HUES64 (cell line): ENCODE measurements around the gene PPRC1.

ENCODE experiments used
- H3K27ac ChIP-seq: 2 replicates; pipeline ENCODE4 v1.7.0; 2013; ENCODE audit warnings: low read depth, low read length, inconsistent platforms
- H3K27me3 ChIP-seq: 2 replicates; pipeline ENCODE4 v1.6.1; 2013; ENCODE audit warnings: mild to moderate bottlenecking, low read length; ENCODE audit not compliant: insufficient read depth
- H3K36me3 ChIP-seq: 2 replicates; pipeline ENCODE4 v1.6.1; 2013; ENCODE audit warnings: mild to moderate bottlenecking, low read length; ENCODE audit not compliant: insufficient read depth
- H3K4me1 ChIP-seq: 2 replicates; pipeline ENCODE4 v1.6.1; 2013; ENCODE audit warnings: mild to moderate bottlenecking, low read length, moderate library complexity; ENCODE audit not compliant: insufficient read depth
- H3K4me3 ChIP-seq: 2 replicates; pipeline ENCODE4 v1.5.1; 2013; ENCODE audit warnings: mild to moderate bottlenecking, low read length, moderate library complexity
- H3K9ac ChIP-seq: 2 replicates; pipeline ENCODE4 v1.6.1; 2013; ENCODE audit warnings: mild to moderate bottlenecking, low read depth, low read length
- H3K9me3 ChIP-seq: 2 replicates; pipeline ENCODE4 v1.6.1; 2013; ENCODE audit warnings: low read depth, low read length; ENCODE audit not compliant: insufficient read depth
- WGBS: fragments of 150-250, 120-280 bp; methylation state at CpG from one replicate; pipeline ENCODE4 v1.1.7; 2013; ENCODE audit warnings: missing lambda C conversion rate; 5-methylcytosine and 5-hydroxymethylcytosine counted together

The PPRC1 gene

DNA sequence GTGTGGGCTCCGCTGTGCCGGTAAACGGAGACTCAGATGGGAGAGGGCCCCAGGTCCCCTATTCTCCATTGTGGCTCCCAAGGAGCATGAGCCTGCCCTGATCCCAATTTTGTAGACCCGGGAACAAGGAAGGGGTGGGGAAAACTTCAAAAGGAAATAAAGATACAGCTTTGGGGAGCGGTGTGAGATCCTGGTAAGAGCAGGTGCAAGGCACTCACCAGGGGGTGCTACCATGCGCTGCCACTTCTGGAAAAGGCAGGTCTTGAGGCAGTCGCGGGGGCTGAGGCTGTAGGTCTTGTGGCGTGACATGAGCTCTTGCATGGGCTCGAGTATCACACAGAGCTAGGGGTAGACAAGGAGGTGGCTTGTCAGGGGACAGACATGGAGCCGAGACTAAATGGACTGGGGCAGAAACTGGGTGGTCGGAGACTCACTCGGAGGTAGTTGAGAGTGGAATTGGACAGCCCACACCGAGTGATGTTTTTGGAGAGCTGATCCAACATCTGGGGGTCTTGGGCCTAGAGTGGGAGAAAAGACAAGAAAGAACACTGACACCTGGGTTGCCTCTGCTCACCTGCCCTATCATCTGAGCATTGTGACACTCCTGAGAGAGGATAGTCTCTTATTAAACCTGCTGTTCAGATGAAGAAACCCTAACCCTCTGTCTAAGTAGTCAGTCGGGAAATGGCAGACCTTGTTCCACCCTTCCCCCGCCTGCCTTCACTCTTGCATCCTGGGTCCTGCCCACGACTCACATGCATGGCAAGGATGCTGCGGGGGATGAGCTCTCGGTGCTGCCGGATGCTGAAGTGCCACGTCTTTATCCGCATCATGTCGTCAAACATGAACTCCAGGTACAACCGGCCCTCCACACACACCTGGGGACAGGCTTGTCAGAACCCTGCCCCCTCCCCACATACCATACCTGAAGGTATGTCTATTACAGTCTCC lies 23.4 kb upstream of the PPRC1 start:
- peaks cover 68% of the 10 kb centered on the region for H3K36me3 ChIP-seq
- H3K27me3 ChIP-seq = no peaks in the 10 kb centered on the region
- peaks cover 15% of the 10 kb centered on the region for H3K4me1 ChIP-seq
- no peak overlapping the region for H3K4me3 ChIP-seq
- no peaks in the 10 kb centered on the region for H3K9me3 ChIP-seq
- H3K27ac ChIP-seq = no peak overlapping the region
- WGBS = 95% methylated on average over 24 of the region's 24 CpGs
- H3K9ac ChIP-seq = no peak overlapping the region

DNA sequence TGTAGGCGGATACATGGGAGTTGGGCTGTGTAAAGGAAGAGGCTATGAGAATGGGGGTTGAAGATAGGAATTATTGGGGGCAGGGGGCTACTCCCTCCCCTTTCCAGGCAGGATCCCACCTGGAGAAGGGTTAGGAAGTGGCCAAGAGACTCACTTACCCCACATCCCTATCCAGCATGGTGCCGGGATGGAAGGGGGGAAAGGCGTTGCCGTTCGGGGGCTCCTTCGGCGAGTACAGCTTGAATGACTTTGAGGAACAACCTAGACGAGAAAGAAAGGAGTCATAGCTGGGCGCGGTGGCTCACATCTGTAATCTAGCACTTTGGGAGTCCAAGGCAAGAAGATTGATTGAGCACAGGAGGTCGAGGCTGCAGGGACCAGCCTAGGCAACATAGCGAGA lies 21.6 kb upstream of the PPRC1 start:
- Histone ChIP-seq H3K9me3 (no peaks in the 10 kb centered on the region), H3K27ac (no peak overlapping the region), H3K27me3 (no peaks in the 10 kb centered on the region), H3K36me3 (peaks cover 58% of the 10 kb centered on the region), H3K9ac (no peak overlapping the region), H3K4me3 (no peak overlapping the region), H3K4me1 (peaks cover 25% of the 10 kb centered on the region)
- 98% methylated on average over 11 of the region's 12 CpGs for WGBS

DNA sequence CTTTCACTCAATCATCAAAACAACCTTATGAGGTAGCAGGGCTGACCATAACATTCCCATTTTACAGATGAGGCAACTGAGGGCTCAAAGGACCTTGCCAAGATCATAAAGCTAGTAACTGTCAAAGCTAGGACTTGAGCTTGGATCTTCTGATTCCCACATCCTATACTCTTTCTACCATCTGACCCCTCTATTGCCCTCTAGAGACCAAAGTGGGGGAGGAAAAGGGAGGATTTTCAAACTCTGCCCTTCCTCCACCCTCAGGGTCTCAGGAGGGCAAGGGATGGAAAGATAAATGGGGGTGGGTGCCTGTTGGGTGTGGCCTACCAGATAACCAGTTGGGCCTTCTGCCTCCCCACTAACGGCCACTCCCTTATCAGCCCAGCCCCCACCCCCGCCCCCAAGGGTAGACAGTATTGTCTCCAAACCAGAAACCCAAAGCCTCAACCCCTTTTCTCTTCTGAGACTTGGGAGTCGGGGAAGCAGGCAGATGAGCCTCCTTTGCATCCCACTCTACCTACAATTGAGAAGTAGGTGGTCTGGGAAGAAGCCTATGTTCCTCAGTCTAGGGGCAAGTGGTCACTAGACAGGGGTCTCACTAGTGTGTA lies 20.5 kb upstream of the PPRC1 start:
- Histone ChIP-seq H3K27me3 (no peaks in the 10 kb centered on the region), H3K4me3 (peak overlapping the region; percentile 72; the same call in 1 of the 2 replicates), H3K9me3 (no peaks in the 10 kb centered on the region), H3K27ac (no peak overlapping the region), H3K36me3 (peaks cover 48% of the 10 kb centered on the region), H3K9ac (peak overlapping the region; percentile 76; the same call in 1 of the 2 replicates), H3K4me1 (peaks cover 35% of the 10 kb centered on the region)
- WGBS = 29% methylated on average over 2 of the region's 3 CpGs

DNA sequence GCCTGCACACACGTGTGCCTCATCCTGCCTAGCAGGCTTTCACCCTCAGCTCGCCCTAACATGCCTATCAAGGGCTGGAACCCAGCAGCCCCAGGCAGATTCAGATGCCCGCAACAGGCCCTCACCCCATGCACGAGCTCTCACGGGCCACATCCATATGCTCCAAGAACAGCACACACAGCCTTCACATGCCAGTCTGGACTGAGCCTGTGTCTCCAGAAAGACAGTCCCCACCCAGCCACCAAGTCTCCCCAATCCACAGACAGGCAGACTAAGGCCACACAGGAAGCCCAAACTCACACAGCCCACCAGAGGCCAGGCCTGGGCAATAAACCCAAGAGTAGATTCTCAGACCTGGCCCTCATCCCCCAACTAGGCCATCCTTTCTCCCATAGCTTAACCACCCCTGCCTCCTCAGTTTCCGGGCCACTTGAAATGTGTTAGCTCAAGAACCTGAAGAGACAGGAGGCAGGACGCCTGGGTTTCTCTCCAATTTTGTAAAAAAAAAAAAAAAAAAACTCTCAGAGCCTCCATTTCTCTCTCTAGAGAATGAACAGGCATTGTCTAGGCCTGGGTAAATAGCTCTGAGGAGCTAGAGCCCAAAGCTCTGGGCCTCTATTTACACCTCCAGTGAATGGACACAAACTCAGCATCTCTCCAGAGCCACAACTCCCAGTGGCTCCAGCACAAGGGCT lies 19.4 kb upstream of the PPRC1 start:
- H3K4me1 ChIP-seq = peaks cover 46% of the 10 kb centered on the region

DNA sequence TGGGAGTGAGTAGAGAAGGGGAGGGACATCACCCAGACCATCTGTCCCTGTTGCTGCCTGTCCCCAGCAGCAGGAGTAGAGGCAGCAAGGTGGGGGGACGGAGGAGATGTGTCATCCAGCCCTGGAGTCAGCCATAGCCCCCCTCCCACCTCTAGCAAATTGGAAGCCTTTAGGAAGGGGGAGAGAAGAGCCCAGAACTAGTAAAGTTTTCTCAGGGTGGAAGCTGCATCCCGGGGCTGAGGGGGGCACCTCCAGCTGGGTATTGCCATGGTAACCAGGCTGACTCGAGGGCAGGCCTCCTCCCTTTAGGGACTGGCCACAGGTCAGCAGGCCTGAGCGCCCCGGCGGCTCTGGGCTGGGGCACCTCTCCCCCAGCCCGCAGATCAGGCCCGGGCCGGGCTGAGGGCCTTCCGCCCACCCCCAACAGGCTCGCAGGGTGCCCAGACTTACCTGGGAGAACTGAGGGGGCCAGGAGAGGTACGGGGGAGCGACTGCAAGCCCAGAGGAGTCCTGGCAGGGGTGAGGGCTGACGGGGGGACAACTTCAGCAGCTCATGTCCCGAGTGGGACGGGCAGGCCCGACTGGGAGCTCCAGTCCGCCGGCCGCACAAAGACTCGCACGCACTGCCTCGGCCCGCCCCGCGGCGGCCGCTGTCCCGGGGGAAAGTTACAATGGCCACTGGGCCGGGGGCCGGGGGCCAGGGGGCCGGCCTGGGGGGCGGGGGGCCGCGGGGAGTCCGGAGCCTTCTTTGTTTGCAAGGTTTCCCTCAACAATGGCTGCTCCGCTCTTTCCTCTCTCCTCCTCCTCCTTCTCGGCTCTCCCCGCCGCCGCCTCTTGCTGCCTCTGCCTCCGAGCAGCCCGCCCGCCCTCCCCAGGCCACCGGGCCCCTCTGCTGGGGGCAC lies 18.6 kb upstream of the PPRC1 start:
- Histone ChIP-seq H3K36me3 (peaks cover 29% of the 10 kb centered on the region), H3K9ac (peak overlapping the region; percentile 76), H3K27me3 (no peaks in the 10 kb centered on the region), H3K4me3 (peak overlapping the region; percentile 72), H3K9me3 (no peaks in the 10 kb centered on the region), H3K4me1 (peaks cover 52% of the 10 kb centered on the region), H3K27ac (peak overlapping the region; percentile 91)
- under 1% methylated on average over 41 of the region's 45 CpGs for WGBS

More for the DNA sequence above, 19.4 kb upstream of the PPRC1 start:
- Histone ChIP-seq H3K4me3 (peak overlapping the region; percentile 72), H3K9ac (peak overlapping the region; percentile 76), H3K9me3 (no peaks in the 10 kb centered on the region), H3K27ac (peak overlapping the region; percentile 71; the same call in 1 of the 2 replicates), H3K36me3 (peaks cover 37% of the 10 kb centered on the region), H3K27me3 (no peaks in the 10 kb centered on the region)
- WGBS = 66% methylated on average over 7 of the region's 7 CpGs

DNA sequence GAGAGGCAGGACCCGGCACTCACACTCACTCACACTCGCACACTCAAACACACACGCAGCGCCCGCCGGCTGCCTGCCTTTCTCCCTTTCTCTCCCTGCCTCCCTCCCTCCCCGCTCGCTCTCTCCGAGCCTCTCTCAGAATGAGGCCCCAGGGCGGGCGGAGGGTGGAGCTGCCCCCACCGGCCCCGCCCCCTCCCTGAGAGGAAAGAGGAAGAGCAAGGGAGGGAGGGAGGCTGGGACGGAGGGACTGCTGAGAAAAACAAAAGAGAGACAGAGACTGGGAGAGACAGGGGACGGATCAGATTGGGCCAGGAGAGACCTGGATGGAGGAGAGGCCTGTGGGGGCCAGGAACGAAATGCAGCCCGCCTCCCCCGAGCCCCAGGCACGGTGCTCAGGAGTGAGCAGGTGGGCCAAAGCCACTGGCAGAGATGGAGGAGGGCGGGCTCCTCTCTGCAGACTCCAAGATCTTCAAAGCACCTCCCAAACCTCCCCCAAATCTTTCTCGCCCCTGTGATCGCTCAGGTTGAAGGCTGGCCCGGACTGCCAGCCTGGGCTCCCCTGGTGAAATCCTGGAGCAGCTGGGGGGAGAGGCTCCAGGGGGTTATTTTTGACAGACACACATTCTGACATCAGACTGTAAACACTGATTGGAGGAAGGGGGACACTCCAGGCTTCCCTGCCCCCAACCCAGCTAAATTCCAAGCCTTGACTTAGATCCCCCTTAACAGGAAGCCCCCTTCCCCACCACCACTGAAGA lies 17.8 kb upstream of the PPRC1 start:
- no peaks in the 10 kb centered on the region for H3K27me3 ChIP-seq
- H3K27ac ChIP-seq = peak overlapping the region; percentile 91
- no peaks in the 10 kb centered on the region for H3K9me3 ChIP-seq
- peak overlapping the region; percentile 51; the same call in 1 of the 2 replicates for H3K9ac ChIP-seq
- H3K4me1 ChIP-seq = peaks cover 52% of the 10 kb centered on the region
- peak overlapping the region; percentile 72 for H3K4me3 ChIP-seq
- H3K36me3 ChIP-seq = peaks cover 21% of the 10 kb centered on the region
- 1% methylated on average over 22 of the region's 23 CpGs for WGBS

DNA sequence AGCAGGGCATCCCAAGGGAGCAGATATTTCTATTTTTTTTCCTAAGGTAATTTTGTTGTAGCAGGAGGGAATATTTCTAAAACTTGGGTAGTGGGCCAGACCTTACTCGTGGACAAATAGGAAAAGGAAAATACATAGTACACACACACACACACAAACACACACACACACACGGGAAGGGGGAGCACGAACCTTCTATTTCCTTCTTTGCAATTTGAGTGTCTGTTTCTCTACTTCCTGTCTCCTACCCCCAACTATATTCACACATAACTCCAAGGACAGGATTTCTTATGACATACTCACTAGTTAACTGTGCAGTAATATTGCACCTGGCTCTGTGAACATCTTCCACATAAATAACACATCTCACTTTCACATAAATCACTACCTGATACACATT lies 17.1 kb upstream of the PPRC1 start:
- 51% methylated on average over 2 of the region's 3 CpGs for WGBS
- no peaks in the 10 kb centered on the region for H3K9me3 ChIP-seq
- H3K27me3 ChIP-seq = no peaks in the 10 kb centered on the region
- H3K4me3 ChIP-seq = peak overlapping the region; percentile 72; the same call in 1 of the 2 replicates
- peak overlapping the region; percentile 91; the same call in 1 of the 2 replicates for H3K27ac ChIP-seq
- H3K4me1 ChIP-seq = peaks cover 52% of the 10 kb centered on the region
- peaks cover 14% of the 10 kb centered on the region for H3K36me3 ChIP-seq
- no peak overlapping the region for H3K9ac ChIP-seq

DNA sequence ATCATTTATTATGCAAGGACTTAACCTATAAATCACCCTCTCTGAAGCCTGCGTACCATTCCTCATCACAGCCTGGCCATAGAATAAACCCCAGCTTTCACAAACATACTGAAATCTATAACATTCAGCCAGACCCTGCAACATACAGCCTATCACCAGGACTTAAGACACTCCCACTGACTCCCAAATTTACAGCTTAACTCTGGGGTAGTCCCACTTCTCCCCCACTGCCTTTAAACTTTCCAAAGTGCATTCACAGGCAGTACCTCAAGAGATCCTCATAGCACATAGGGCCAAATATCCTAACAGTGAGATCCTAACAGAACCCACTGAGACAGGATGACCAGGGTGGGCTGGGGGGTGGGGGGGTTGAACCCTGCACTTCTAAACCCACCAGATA lies 16.2 kb upstream of the PPRC1 start:
- Histone ChIP-seq H3K9me3 (no peaks in the 10 kb centered on the region), H3K27me3 (no peaks in the 10 kb centered on the region), H3K9ac (no peak overlapping the region), H3K4me1 (peaks cover 54% of the 10 kb centered on the region), H3K4me3 (peak overlapping the region; percentile 26; the same call in 1 of the 2 replicates), H3K27ac (peak overlapping the region; percentile 79), H3K36me3 (peaks cover 5% of the 10 kb centered on the region)
- 88% methylated on average over 1 of the region's 1 CpG for WGBS

DNA sequence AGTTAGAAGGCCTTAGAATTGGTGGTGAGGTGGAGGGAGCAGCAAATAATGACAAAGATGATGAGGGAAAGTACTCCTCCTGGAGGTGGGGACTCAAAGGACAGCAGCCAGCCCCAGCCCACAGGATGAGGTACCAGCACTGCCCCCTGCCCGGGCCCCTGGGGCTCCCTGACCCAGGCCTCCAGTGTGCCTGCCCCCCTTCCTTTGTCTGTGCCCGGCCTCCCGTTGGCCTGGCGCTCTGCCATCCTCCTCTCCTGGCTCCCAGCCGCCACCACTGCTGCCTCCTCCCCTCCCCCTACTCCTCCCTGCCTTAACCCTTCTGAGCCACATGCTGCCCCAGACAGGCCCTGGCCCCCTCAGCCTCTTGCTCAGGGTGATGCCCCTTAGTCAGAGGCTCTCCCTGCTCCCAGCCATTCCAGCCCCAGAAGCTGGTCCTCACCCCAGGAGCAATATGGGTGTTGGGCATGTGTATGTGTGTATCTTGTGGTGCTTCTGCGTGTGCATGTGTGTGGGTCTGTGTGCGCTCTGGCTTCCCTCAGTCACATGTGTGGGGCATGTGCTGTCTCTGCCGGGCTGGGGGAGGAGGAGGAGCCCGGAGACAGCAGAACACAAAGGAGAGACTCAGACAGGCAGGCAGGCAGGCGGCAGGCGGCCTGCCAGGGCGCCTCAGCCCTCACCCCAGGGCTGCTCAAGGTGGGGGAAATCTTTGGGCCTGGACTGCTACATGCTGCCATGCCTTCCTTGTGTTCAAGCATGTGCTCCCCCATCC lies 15.3 kb upstream of the PPRC1 start:
- H3K4me1 ChIP-seq = peaks cover 60% of the 10 kb centered on the region
- no peaks in the 10 kb centered on the region for H3K9me3 ChIP-seq
- peak overlapping the region; percentile 79 for H3K27ac ChIP-seq
- H3K4me3 ChIP-seq = peak overlapping the region; percentile 26
- H3K9ac ChIP-seq = peak overlapping the region; percentile 65
- no peaks in the 10 kb centered on the region for H3K27me3 ChIP-seq
- WGBS = 18% methylated on average over 12 of the region's 12 CpGs
- H3K36me3 ChIP-seq = no peaks in the 10 kb centered on the region
